ENCODE measurements around the gene APOA4.
"Not testable (repeated sequence)": the region's sequence is repeated elsewhere in the genome, so short reads cannot be mapped to it uniquely, and the experiment has no call there.

The APOA4 gene

GRCh38 chr11:116829525-116830183 is 6.5 kb upstream of the APOA4 start, which contains the start of gene APOC3:
Gene APOC3, plus strand, starts transcription at chr11:116829907. Its CDS starts 676 bp downstream, at chr11:116830583.
- no peak for DNase-seq

DNA sequence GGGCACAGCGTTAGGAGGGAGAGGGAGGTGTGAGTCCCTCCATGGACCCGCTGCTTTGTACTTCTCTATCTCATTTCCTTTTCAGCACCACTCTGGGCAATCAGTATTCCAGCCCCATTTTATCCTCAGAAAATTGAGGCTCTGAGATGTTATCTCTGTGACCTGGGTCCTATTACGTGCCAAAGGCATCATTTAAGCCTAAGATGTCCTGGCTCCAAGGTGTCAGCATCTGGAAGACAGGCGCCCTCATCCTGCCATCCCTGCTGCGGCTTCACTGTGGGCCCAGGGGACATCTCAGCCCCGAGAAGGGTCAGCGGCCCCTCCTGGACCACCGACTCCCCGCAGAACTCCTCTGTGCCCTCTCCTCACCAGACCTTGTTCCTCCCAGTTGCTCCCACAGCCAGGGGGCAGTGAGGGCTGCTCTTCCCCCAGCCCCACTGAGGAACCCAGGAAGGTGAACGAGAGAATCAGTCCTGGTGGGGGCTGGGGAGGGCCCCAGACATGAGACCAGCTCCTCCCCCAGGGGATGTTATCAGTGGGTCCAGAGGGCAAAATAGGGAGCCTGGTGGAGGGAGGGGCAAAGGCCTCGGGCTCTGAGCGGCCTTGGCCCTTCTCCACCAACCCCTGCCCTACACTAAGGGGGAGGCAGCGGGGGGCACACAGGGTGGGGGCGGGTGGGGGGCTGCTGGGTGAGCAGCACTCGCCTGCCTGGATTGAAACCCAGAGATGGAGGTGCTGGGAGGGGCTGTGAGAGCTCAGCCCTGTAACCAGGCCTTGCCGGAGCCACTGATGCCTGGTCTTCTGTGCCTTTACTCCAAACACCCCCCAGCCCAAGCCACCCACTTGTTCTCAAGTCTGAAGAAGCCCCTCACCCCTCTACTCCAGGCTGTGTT is 5.8 kb upstream of the APOA4 start:
- DNase-seq, result no peak

DNA sequence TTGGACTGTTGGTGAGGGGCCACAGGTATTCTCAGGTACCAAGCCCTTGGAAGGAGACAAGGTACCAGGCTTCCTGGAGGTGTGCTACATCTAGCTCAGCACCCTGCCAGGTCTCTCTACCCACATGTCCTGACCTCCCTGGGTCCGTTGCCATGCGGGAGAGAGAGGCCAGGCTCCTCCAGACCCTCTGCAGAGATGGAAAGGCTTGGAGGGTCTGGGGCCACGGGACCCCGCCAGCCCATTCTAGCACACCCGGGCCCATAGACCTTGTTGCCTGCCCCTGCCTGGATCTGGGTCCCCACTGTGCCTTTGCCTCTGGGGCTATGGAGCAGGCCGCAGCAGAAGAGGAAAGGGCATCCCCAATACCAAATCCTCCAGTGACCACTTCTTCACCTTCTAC is 4.4 kb upstream of the APOA4 start:
- no peak for DNase-seq

- DNase-seq, result no peak
Observed at GRCh38 chr11:116826751-116827431, 3.8 kb upstream of the APOA4 start.

DNA sequence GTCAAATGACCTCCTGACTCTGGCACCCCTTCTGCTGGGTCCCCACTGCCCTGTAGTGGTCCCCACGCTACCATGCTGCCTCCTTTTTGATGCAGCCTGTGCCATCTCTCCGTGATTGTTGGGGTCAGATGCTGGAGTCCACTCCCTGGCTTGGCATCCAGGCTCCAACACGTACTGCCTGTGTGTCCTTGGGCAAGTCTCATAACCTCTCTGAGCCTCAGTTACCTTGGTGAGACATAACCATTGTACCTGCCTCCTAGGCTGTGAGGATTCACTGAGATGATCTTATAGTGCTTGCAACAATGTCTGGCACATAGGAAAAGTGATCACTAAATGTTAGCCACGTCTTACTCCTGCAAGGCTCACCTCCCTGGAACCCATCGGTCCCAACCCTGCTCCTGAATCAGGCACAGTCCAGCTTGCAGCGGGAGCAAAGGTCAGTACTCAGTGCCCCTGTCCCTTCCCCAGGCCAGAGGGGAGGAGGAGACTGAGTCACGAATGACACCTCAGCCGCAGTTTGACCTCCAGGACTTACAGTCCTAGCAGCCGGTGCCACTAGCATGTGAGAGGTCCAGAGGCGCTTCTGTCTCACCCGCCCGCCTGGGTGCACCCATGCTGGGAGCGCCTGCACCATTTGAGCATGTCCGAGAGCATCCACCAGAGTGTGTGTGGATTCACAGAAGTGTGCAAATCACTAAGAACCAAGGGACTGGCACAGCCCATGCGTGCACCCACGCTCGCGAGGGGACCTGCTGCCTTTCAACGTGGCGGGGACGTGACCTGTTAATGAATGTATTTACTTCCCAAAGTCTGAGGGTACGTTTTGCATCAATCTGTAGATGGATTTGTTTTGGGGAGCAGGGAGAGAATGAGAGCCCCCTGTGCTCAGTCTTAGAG is 3.0 kb upstream of the APOA4 start:
- DNase-seq, result no peak

DNA sequence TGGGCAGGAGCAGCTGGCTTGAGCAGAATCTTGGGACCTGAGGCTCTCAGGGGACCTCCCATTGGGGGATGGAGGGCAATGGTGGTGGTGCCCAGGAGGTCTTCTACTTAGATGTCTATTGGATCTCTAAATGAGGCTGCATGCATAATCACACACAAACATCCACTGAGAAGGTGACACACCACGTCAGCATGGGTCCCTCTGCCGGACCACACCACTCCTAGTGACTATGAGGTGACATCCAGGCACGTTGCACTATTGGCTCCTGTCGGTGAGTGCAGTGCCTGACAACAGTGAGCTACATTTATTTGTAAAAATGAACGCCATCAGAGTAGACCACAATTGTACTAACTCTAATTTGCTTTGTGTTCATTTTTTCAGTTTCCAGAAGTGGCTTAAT is 2.3 kb upstream of the APOA4 start:
- DNase-seq, result no peak

- no peak for DNase-seq
Observed at GRCh38 chr11:116822575-116822974, 529 bp downstream of the APOA4 start.

- no peak for DNase-seq
Observed at GRCh38 chr11:116821050-116821918, 1.8 kb downstream of the APOA4 start.

DNA sequence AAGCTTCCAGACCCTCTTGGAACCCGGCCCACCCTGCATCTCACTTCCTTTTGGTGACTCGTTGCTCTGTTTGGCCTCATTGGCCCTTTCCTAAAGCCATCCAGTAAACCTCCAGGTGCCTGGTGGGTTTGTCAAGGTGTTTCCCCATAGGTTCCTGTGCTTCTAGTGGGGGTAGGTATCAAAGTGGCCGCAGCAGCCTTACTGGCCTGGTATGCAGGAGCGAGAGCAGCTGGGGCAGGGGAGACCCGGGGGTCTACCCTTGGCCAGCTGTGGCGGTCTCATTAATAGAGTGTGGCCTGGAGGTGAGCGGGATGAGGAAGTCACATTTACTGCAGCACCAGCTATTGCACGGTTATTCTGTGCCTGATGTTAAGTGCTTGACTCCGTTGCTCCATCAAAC is 4.1 kb downstream of the APOA4 start:
- no peak for DNase-seq

GRCh38 chr11:116814502-116814901 is 8.6 kb downstream of the APOA4 start:
- DNase-seq, result no peak

- DNase-seq, result no peak
Observed at GRCh38 chr11:116813781-116814471, 9.2 kb downstream of the APOA4 start.

DNA sequence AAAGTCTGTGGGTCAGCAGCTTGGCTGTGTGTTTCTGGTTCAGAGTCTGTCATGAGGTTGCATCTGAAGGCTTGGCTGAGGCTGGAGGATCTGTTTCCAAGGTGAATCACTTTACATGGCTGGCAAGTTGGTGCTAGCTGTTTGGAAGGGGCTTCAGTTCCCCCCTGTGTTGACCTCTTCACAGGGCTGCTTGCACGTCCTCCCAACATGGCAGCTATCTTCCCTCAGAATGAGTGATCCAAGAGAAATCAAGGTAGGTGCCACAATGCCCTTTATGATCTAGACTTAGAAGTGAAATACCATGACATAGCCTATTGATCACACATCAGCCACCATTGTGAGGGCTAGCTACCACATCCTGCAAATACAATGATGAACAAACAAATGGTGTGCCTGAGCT is 9.9 kb downstream of the APOA4 start:
- DNase-seq, result no peak

- no peak for DNase-seq
Observed at GRCh38 chr11:116812109-116812508, 11.0 kb downstream of the APOA4 start.

- no peak for DNase-seq
Observed at GRCh38 chr11:116811194-116811593, 11.9 kb downstream of the APOA4 start.

DNA sequence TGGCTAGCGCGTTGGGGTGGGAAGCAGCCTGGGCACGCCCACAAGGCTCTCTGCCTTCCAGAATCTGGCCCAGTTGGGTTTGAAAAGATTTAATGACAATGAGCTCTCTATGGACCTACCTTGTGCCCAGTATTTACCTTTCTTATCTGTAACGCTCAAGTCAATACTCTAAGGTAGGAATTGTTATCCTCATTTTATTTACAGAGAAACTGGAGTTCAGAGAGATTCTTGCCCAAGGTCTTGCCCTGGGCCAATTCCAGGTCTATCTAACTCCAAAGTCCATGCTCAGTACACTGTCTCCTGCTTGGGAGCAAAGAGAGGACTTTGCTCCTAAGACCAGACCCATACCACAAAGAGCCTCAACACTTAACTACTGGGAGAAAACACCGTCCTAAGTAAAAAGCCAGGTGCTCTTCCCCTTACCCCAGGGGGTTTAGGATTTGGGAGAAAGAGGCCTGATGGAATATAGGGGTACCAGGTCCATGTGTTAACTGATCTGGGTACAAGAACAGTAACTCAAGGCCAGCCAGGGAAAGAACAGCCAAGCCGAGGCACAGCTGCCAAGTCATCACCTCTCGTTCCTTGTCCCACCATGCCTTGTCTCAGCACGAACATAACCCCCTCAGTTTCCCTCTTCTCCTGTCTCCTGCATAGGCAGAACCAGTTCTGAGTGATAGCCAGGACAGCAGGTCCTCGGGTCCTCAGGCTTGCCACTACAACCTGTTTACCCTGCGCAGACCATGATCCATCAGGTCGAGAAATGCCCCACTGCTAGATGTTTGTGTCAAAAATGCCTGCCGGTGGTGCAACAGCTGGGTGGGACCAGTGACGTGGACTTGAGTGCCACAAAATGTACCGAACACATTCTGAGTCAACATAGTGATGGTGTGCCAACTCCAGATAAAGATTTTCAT is 14.6 kb downstream of the APOA4 start:
- no peak for DNase-seq

DNA sequence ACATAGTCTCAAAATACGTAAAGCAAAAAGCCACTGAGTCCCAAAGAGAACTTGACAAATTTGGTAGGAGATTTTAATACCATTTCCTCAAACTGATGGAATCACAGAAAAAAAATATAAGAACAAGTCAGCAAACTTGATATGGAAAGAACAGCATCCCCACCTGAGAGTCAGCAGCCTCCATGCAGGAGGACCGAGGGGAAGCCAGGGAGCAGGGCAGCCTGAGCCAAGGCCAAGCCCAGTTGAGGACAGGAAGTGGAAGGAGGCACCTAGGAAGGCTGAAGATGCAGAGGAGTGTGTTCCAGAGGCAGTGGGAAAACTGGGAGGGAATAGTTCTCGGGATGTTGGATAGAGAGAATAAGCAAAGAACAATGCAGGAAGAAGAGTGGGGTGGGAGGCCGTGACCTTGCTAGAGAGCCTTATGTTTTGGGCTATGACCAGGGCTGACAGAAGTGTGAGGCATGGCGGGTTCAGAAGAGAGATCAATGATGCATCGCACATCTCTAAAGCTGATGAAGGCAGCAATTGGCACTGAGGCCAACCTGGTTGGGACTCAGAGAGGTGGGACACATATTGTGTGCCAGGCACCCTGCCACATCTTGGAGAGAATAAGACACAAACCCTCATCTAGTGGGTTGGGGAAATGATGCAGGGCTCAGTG is 15.4 kb downstream of the APOA4 start:
- DNase-seq, result no peak

- DNase-seq, result no peak
Observed at GRCh38 chr11:116804001-116804400, 19.1 kb downstream of the APOA4 start.

DNA sequence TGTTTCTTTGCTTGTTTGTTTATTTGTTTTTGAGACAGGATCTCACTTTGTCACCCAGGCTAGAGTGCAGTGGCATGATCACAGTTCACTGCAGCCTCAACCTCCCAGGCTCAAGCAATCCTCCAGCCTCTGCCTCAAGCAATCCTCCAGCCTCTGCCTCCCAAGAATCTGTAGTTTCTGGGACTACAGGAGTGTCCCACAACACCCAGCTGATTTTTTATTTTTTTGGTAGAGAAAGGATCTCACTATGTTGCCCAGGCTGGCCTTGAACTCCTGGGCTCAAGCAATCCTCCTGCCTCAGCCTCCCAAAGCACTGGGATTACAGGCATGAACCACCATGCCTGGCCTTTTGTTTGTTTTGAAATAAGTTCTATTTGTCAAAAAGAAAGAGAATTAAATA is 21.4 kb downstream of the APOA4 start:
- not testable (repeated sequence) for DNase-seq

DNA sequence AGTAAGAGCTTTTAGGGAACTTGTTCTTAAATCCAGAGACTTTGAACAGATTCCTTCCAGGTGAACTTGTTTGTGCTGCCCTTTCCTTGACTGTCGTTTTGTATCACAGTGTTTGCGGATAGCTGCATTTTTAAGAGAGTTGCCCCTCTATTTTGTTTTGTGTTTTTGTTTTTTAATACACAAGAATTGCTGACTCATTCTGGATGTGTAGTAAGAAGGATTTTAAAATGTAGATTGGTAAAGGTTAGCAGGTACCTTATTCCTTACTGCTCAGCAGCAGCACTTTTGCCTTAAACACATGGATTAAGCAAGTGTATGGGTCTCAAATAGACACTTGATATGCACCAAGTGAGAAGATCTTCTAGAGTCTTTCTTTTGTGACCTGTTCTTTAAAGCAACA is 22.5 kb downstream of the APOA4 start:
- DNase-seq, result no peak

Measured in stimulated activated CD4-positive, alpha-beta T cell treated with anti-CD3 and anti-CD28 coated beads, Interleukin-15, amount 100 ng/mL, for 24 hours (primary cell).